NCI-H82 treated with DMSO at 0.1 percent for 48 hours (cell line): ENCODE results near the gene TNNC1.

Experiments
- DNase-seq: peaks from one replicate; lab custom pipeline; 2025; ENCODE audit not compliant: unreplicated experiment; lab: John Stamatoyannopoulos, UW

Gene TNNC1

GRCh38 chr3:52453496-52454249 lies at the start of gene TNNC1:
Gene TNNC1, minus strand, starts transcription at chr3:52454041. Its CDS starts 26 bp downstream, at chr3:52454015.
- no peak for DNase-seq

DNA sequence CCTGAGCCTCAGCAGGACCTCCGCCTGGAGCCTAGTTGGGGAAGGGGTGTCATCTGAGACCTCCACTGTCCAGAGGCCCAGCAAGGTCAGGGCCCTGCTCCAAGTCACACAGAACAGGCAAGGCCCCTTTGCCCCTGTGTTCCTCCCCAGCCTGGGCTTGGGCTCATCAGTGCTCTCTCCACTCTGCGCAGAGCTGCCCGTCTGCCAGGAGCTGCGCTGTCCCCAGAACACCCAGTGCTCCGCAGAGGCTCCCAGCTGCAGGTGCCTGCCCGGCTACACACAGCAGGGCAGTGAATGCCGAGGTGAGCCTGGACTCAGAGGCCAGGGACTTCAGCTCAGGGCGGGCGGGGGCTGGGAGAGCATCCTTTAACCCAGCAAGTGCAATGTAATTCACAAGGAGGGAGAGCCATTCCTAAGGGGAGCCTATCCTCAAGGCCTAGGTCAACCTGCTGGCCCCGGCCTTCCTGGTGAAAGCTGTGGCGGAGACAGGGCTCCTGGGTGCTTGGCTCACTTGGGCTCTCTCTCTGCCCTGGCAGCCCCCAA lies 49.0 kb upstream of the TNNC1 start:
- no peak for DNase-seq

GRCh38 chr3:52502001-52502400 lies 48.2 kb upstream of the TNNC1 start:
- no peak for DNase-seq

- no peak for DNase-seq
Observed at GRCh38 chr3:52501046-52501445, 47.2 kb upstream of the TNNC1 start.

DNA sequence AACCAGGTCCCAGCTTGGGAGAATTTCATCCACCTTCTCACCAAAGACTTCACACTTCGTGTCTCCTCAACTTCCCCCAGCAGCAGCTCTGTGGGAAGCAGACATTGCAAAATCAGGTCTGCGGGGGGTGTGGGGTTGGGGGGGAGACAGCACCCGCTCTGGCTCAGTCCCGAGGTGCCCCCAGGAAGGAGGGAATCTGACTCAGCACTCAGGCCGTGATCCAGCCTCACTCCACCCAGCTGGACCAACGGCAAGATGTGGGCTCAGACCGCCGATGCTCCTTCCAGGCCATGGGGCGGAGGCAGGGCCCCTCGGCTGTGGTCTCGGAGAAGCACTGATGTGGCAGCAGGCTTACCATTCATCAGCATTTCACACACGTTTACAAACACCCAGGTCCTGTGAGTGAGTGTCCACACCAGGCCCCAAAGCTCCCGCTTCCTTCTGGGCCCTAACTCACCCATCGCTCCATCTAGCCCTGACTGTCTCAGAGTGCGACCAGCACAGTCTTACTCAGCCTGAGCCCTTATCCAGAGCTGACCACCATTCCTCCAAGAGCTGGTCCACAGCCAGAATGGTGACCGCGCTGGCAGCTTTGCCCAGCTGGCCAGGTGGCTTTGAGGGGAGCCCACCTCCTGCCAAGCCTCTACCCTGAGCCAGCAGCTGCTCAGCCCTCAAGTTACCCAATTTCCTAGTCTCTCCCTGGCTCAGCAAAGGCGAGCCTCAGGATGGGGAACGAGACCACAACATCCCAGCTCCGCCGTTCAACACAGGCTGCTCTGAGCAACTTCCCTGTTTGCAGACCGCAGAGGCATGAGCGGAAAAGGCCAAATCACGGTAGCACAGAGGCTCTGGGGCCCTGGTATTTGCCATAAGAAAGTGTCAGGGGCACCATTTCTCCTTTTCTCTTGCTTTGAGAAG lies 44.6 kb upstream of the TNNC1 start:
- no peak for DNase-seq

DNA sequence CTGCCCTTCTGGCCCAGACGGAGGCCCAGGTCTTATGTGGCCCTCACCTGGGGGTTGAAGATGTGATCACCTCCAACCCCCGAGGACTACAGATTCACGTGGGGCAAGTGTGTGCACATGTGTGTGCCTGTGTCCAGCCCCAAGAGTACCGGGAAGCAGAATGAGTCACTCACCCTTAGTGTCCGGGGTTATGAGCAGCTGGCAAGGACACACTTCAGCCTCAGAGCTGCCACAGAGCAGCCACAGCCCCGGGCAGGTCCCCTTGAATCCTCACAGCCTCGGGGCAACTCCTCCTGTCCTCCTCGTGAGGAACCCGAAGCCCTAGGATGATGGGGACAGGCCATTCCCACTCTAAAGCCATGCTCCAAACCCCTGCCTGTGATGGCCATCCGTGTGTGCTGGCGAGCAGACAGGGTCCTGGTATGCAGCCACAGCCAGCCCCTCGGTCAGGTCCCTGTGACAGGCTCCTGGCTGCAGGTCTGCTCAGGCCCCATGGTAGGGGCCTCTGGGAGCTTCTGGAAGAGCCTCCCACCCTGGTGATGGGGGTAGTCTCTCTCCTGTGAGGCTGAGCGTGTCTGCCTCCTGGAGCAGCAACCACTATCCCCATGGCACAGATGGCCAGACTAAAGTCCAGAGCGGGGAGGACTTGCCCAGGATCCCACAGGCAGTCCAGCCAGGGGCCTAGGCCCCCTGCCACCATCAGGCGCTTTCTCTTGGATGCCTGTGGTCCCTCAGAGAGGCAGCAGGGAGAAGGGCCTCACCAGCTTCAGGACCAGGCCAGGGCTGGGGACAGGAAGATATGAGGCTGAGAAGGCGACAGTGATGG lies 42.1 kb upstream of the TNNC1 start:
- no peak for DNase-seq

DNA sequence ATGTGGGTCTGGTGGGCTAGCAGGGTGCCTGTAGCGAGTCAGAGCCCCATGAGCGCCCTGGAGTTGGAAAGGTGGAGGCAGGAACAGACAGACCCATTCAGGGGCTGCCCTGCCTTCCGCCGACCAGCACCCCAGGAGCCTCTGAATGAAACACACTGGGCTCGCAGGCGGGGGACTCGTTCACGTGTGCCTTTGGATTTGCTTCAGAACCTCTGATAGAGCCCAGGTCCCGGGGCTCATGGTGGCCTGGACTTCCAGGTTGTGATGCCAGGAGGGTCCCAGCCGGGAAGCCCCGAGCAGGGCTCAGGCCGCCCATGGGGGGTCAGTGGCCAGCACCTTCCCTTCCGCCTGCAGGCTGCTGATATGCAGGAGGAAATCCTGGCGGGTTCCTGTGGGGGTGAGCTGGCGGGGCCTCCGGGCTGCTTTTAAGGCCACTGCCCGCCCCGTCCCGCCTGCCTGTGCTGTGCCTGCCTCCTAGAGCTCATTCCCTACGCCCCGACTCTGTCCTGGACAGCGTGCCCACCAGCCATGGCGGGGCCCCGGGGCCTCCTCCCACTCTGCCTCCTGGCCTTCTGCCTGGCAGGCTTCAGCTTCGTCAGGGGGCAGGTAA lies 41.1 kb upstream of the TNNC1 start, which contains the start of gene STAB1:
STAB1 (plus strand) TSS at position 453 of the 610 bp plus-strand sequence; CDS start at position 529, 76 bp downstream.
- no peak for DNase-seq

DNA sequence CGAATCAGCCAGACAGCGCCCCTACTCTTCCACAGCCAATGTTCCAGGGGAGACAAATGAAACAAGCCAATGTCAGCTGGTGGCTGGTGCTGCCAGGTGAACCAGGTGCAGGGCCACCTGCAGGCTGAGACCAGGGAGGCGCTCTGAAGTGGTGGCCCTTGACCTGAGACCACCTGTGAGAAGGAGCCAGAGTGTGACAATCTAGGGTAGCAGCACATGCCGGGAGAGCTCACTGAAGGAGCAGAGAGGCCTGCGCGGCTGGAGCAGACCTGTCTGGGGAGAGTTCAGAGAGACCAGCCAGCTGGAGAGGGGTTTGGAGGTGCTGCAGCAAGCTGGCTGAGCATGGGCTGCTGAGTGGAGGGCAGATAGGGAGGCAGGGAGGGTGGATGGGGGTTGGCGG lies 40.6 kb upstream of the TNNC1 start:
- no peak for DNase-seq

GRCh38 chr3:52493232-52494017 lies 39.6 kb upstream of the TNNC1 start:
- no peak for DNase-seq

DNA sequence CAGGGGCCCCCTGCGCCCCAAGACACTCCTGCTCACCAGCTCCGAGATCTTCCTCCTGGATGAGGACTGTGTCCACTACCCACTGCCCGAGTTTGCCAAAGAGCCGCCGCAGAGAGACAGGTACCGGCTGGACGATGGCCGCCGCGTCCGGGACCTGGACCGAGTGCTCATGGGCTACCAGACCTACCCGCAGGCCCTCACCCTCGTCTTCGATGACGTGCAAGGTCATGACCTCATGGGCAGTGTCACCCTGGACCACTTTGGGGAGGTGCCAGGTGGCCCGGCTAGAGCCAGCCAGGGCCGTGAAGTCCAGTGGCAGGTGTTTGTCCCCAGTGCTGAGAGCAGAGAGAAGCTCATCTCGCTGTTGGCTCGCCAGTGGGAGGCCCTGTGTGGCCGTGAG lies 38.2 kb upstream of the TNNC1 start:
- DNase-seq, result no peak

- no peak for DNase-seq
Observed at GRCh38 chr3:52490939-52491526, 37.2 kb upstream of the TNNC1 start.

DNA sequence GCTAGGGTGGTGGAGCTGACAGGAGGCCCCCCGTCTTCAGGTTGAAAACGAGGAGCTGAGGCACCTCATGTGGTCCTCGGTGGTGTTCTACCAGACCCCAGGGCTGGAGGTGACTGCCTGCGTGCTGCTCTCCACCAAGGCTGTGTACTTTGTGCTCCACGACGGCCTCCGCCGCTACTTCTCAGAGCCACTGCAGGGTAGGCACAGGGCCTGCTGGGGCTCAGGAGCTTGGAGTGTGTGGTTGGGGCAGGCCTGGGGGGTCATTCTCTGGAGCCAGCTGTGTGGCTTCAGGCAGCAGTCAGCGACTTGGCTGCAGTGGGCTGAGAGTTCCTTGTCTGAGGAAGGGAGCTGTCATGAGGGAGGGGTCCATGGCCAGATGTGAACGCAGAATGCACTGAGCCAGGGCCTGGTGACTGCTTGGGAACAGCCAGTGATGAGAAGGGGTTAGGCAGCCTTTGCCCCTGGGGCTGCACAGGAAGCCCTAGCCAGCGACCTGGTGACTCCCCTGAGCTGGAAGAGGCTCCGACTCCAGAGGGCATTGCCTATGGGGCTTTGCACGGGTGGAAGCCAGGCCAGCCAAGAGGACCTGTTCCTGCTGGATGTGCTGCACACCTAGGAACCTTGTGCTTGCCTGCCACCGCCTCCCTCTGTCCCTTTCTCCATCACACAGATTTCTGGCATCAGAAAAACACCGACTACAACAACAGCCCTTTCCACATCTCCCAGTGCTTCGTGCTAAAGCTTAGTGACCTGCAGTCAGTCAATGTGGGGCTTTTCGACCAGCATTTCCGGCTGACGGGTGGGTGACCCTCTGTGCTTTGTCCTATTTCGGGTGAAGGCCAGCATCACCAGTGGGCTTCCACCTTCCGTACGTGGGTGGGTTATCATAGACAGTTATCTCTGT lies 36.4 kb upstream of the TNNC1 start:
- no peak for DNase-seq

GRCh38 chr3:52489453-52489852 lies 35.6 kb upstream of the TNNC1 start:
- no peak for DNase-seq

- DNase-seq, result no peak
Observed at GRCh38 chr3:52488746-52489145, 34.9 kb upstream of the TNNC1 start.

DNA sequence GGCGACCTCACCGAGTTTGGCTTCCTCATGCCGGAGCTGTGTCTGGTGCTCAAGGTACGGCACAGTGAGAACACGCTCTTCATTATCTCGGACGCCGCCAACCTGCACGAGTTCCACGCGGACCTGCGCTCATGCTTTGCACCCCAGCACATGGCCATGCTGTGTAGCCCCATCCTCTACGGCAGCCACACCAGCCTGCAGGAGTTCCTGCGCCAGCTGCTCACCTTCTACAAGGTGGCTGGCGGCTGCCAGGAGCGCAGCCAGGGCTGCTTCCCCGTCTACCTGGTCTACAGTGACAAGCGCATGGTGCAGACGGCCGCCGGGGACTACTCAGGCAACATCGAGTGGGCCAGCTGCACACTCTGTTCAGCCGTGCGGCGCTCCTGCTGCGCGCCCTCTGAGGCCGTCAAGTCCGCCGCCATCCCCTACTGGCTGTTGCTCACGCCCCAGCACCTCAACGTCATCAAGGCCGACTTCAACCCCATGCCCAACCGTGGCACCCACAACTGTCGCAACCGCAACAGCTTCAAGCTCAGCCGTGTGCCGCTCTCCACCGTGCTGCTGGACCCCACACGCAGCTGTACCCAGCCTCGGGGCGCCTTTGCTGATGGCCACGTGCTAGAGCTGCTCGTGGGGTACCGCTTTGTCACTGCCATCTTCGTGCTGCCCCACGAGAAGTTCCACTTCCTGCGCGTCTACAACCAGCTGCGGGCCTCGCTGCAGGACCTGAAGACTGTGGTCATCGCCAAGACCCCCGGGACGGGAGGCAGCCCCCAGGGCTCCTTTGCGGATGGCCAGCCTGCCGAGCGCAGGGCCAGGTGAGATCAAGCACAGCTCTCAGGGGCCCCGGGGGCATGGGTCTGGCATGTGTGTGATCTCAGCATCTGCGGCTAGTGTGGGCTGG lies 34.2 kb upstream of the TNNC1 start:
- no peak for DNase-seq

DNA sequence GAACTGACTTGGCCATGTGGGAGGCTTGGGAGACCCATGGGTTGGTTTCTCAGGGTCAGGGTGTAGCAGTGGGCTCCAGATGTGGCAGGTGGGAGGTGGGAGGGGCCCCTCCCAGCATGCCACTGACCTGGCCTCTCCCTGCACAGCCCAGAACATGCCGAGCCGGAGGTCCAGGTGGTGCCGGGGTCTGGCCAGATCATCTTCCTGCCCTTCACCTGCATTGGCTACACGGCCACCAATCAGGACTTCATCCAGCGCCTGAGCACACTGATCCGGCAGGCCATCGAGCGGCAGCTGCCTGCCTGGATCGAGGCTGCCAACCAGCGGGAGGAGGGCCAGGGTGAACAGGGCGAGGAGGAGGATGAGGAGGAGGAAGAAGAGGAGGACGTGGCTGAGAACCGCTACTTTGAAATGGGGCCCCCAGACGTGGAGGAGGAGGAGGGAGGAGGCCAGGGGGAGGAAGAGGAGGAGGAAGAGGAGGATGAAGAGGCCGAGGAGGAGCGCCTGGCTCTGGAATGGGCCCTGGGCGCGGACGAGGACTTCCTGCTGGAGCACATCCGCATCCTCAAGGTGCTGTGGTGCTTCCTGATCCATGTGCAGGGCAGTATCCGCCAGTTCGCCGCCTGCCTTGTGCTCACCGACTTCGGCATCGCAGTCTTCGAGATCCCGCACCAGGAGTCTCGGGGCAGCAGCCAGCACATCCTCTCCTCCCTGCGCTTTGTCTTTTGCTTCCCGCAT lies 33.4 kb upstream of the TNNC1 start:
- no peak for DNase-seq
